Measurements from ENCODE around the gene XRCC1.

DNA sequence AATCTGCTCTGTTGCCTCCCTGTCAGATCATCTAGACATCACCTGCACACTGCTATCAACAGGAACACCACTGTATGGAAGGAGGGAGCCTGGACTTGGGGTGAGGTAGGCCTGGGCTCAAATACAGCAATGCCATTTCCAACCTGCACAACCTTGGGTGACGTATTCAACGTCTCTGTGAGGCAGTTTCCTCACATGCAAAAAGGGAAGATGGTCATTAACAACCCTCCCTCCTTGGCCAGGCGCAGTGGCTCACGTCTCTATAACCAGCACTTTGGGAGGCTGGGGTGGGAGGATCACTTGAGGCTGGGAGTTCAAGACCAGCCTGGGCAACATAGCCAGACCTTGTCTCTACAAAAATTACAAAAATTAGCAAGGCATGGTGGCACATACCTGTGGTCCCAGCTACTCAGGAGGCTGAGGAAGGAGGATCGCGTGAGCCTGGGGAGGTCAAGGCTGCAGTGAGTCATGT is 13.1 kb downstream of the XRCC1 start:
- TF ChIP-seq, protein P1, sequence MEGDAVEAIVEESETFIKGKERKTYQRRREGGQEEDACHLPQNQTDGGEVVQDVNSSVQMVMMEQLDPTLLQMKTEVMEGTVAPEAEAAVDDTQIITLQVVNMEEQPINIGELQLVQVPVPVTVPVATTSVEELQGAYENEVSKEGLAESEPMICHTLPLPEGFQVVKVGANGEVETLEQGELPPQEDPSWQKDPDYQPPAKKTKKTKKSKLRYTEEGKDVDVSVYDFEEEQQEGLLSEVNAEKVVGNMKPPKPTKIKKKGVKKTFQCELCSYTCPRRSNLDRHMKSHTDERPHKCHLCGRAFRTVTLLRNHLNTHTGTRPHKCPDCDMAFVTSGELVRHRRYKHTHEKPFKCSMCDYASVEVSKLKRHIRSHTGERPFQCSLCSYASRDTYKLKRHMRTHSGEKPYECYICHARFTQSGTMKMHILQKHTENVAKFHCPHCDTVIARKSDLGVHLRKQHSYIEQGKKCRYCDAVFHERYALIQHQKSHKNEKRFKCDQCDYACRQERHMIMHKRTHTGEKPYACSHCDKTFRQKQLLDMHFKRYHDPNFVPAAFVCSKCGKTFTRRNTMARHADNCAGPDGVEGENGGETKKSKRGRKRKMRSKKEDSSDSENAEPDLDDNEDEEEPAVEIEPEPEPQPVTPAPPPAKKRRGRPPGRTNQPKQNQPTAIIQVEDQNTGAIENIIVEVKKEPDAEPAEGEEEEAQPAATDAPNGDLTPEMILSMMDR (conservative IDR thresholded peaks at IDR 0.05) = no peak
- TF ChIP-seq EZH2 (IDR thresholded peaks at IDR 0.05; ENCODE audit: low read depth) = no peak
